Muscle of leg (tissue), 11 donors: ENCODE data around the gene HOXA9. TPM values are rescaled to one million over a fixed set of nuclear protein-coding genes. Genes with fewer than 3 reads are reported as not detected.

ENCODE experiments used
- DNase-seq: peaks from one replicate; pipeline ENCODE4 v3.0.0; 2013
- H3K27ac ChIP-seq: one replicate; pipeline ENCODE4 v1.5.1; 2013; ENCODE audit warnings: mild to moderate bottlenecking, low read length, control low read depth
- H3K27me3 ChIP-seq: one replicate; pipeline ENCODE4 v1.6.1; 2013; ENCODE audit warnings: low read length; ENCODE audit not compliant: control insufficient read depth, insufficient read depth
- H3K36me3 ChIP-seq: one replicate; pipeline ENCODE4 v1.6.1; 2013; ENCODE audit warnings: low read length; ENCODE audit not compliant: control insufficient read depth, insufficient read depth
- H3K4me1 ChIP-seq: one replicate; pipeline ENCODE4 v1.6.1; 2013; ENCODE audit warnings: low read length; ENCODE audit not compliant: control insufficient read depth, insufficient read depth
- H3K4me3 ChIP-seq: one replicate; pipeline ENCODE4 v1.5.1; 2013; ENCODE audit warnings: low read length, control low read depth
- H3K9me3 ChIP-seq: replicated peaks from 2 replicates; pipeline ENCODE4 v1.6.1; 2013; ENCODE audit warnings: low read depth, low read length; ENCODE audit not compliant: control insufficient read depth
- WGBS: methylation state at CpG from one replicate; pipeline ENCODE4 v1.1.5; 2013; ENCODE audit warnings: missing lambda C conversion rate; ENCODE audit not compliant: insufficient coverage; 5-methylcytosine and 5-hydroxymethylcytosine counted together
- polyA plus RNA-seq, 8 donors: library from polyadenylated mRNA; unstranded; fragments of 120-200 nt; gene quantifications; one replicate each; pipeline versions ENCODE4 v1.2.1 to v1.2.3, GENCODE V29; 2013; ENCODE audit warnings: inconsistent platforms in 1 of 8, low replicate concordance in 1 of 8; ENCODE audit not compliant: insufficient read length in 8 of 8, insufficient read depth in 1 of 8
- total RNA-seq: library from RNA; stranded (reverse); fragments of 120-200 nt; gene quantifications from one replicate; pipeline ENCODE4 v1.2.4, GENCODE V29; 2013

Gene HOXA9
- total and polyA plus RNA-seq, 9 donors = 16.0 to 28.5 (median 21.7) TPM

- Histone ChIP-seq H3K4me1 (peaks cover 37% of the 10 kb centered on the region), H3K27ac (no peak overlapping the region), H3K9me3 (no peaks in the 10 kb centered on the region), H3K4me3 (no peak overlapping the region), H3K27me3 (peaks cover 87% of the 10 kb centered on the region), H3K36me3 (no peaks in the 10 kb centered on the region)
- 24% methylated on average over 4 of the region's 4 CpGs for WGBS
- DNase-seq = no peak
Observed at GRCh38 chr7:27201580-27202017, 36.3 kb upstream of the HOXA9 start.

DNA sequence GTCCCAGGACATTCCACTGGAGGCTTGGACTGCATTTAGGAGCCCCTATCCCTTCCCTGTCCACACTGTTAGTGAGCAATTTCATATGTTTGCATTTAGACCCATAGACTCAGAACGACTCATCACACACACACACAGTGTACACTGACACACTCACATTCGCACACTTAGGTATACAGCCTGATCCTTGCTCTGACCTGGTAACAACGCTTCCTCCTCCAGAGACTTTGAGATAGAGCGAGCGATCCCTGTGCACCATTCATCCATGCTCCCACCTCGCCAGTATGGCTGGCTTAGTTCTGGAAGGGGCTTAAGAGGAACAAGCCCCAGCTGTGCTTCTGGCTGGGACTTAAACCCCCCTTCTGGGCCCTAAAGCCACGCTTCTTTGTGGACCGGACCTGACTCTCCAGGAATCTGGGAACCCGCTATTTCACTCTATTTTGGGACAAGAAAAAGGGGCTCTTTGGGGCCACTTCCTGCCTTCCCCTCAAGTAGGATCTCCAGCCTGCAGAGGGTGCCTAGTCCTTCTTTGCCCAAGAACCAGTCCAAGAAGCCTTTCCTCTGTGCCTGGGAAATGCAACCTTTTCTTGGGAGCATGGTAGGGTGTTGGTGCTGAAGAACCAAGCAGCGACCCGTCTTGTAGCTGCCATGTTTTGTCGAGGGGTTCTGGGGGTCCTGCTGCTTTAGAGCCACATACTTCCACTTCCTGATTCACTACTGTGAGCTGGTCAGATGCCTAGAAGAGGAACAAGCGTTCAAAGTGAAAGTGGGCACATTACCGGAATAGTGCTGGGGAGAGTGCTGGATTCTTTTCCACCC lies 35.6 kb upstream of the HOXA9 start:
- peak overlapping the region; percentile 50 for H3K4me3 ChIP-seq
- 23% methylated on average over 6 of the region's 14 CpGs for WGBS
- H3K4me1 ChIP-seq = peaks cover 39% of the 10 kb centered on the region
- H3K36me3 ChIP-seq = no peaks in the 10 kb centered on the region
- peaks cover 82% of the 10 kb centered on the region for H3K27me3 ChIP-seq
- peak; percentile 56 for DNase-seq
- H3K9me3 ChIP-seq = no peaks in the 10 kb centered on the region
- H3K27ac ChIP-seq = no peak overlapping the region

DNA sequence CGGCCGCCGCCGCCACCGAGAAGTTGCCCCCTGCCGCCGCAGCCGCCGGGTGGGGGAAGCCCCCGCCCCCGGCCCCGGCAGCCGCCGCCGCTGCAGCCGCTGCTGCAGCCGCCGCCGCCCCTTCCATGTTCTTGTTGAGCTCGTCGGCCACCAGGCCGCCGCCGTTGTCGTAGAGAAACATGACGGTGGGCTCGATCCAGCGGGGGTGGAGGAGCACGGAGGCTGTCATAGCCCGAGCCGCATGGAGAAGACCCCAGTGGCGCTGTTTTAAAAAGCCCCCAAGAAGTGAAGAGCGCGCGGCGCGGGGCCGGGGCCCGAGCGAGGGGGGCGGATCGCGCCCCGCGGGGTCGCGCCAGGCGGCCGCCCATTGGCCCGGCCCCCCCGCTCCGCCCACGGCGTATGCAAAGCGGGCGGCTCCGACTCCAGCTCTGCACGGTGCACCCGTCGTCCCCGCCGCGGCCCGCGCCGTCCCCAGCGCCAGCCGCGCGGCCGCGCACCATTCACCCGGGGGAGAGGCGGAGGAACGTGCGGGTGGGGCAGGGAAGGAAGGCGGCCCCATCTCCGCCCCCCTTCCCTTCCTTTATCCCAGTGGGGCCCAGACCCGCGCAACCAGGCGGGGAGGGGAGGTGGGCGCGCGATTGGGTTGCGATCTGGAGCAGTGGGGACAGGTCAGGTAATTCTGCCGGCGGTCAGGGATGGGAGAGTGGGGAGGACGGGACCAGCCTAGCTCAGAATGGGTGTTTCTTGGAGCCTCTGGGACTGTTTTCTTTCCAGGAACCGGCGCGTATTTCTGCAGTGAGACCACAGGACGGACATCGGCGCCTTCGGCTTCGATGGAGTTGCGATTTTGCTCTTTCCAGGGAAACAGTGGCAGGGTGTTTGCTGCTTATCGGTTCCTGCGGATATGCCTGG lies 34.8 kb upstream of the HOXA9 start, which contains the start of gene HOXA13:
HOXA13 (minus strand) TSS at position 243 of the 912 bp plus-strand sequence; CDS start at position 229, 14 bp downstream.
- no peaks in the 10 kb centered on the region for H3K9me3 ChIP-seq
- under 1% methylated on average over 75 of the region's 99 CpGs for WGBS
- H3K36me3 ChIP-seq = no peaks in the 10 kb centered on the region
- peaks cover 33% of the 10 kb centered on the region for H3K4me1 ChIP-seq
- peak within 1 kb of the TSS; percentile 56 for H3K4me3 ChIP-seq
- DNase-seq = peak; percentile 73
- no peak within 1 kb of the TSS for H3K27ac ChIP-seq
- peaks cover 77% of the 10 kb centered on the region for H3K27me3 ChIP-seq

GRCh38 chr7:27198871-27199801 lies 33.8 kb upstream of the HOXA9 start:
- Histone ChIP-seq H3K27ac (no peak overlapping the region), H3K27me3 (peaks cover 74% of the 10 kb centered on the region), H3K9me3 (no peaks in the 10 kb centered on the region), H3K4me3 (peak overlapping the region; percentile 38), H3K4me1 (peaks cover 28% of the 10 kb centered on the region), H3K36me3 (no peaks in the 10 kb centered on the region)
- peak; percentile 44 for DNase-seq
- WGBS = under 1% methylated on average over 87 of the region's 93 CpGs

DNA sequence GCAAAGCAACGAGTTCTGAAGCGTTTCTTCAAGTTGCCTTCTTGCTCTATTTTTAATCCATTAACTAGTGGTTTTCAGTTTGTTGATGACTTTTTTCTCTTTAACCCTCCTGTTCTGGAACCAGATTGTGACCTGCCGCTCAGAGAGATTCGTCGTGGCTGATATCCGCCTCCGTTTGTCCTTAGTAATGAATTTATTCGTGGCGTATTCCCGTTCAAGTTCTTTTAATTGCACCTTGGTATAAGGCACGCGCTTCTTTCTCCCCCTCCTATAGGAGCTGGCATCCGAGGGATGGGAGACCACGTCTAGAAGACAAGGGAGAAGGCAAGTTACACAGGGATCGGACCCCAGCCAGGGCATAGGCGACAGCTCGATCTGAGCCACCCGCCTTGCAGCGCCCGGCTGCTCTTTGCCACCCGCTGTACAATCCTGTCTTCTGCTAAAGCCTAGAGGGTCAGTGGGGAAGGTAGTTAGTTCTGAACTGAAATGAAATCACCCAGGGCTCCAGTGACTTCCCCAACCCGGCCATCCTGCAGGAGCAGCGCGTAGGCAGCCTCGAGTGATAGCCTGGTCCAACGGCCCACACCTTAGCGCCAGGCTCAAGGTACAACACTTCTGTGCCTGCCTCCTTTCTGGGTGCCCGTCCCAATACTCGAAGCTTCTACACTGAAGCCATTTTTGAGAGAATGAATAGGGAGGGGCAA lies 33.0 kb upstream of the HOXA9 start:
- Histone ChIP-seq H3K36me3 (no peaks in the 10 kb centered on the region), H3K4me1 (peaks cover 33% of the 10 kb centered on the region), H3K27me3 (peaks cover 72% of the 10 kb centered on the region), H3K27ac (no peak overlapping the region), H3K4me3 (peak overlapping the region; percentile 38), H3K9me3 (no peaks in the 10 kb centered on the region)
- DNase-seq = peak; percentile 15
- 6% methylated on average over 8 of the region's 29 CpGs for WGBS

GRCh38 chr7:27197137-27198042 lies 32.1 kb upstream of the HOXA9 start:
- peaks cover 71% of the 10 kb centered on the region for H3K27me3 ChIP-seq
- H3K27ac ChIP-seq = no peak overlapping the region
- no peaks in the 10 kb centered on the region for H3K36me3 ChIP-seq
- H3K9me3 ChIP-seq = no peaks in the 10 kb centered on the region
- peaks cover 39% of the 10 kb centered on the region for H3K4me1 ChIP-seq
- 24% methylated on average over 5 of the region's 18 CpGs for WGBS
- no peak overlapping the region for H3K4me3 ChIP-seq
- peak; percentile 23 for DNase-seq

DNA sequence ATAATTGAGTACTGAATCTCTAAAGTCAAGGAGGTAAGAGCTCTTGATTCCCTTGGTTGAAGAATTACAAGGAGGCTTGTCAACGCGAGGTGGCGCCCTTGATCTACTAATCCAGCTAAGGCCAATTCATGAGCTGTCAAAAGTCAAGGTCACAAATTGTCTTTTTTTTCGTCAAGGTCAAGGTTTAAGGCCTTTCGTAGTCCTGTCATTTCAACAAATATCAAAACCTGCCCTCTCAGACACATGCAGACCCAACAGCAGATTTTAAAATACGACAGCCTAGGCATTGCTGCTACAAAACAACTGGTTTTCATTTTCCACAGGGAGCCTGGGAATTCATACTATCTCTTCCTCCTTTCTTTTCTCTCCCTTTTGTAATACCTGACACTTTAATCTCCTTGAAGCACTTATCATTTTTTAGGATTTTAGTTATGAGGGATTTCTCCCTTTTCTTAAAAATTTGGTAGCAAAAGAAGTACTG lies 31.0 kb upstream of the HOXA9 start:
- peaks cover 71% of the 10 kb centered on the region for H3K27me3 ChIP-seq
- no peak overlapping the region for H3K4me3 ChIP-seq
- H3K36me3 ChIP-seq = no peaks in the 10 kb centered on the region
- no peaks in the 10 kb centered on the region for H3K9me3 ChIP-seq
- H3K27ac ChIP-seq = no peak overlapping the region
- DNase-seq = peak; percentile 87
- WGBS = 2% methylated on average over 6 of the region's 6 CpGs
- H3K4me1 ChIP-seq = peaks cover 36% of the 10 kb centered on the region

DNA sequence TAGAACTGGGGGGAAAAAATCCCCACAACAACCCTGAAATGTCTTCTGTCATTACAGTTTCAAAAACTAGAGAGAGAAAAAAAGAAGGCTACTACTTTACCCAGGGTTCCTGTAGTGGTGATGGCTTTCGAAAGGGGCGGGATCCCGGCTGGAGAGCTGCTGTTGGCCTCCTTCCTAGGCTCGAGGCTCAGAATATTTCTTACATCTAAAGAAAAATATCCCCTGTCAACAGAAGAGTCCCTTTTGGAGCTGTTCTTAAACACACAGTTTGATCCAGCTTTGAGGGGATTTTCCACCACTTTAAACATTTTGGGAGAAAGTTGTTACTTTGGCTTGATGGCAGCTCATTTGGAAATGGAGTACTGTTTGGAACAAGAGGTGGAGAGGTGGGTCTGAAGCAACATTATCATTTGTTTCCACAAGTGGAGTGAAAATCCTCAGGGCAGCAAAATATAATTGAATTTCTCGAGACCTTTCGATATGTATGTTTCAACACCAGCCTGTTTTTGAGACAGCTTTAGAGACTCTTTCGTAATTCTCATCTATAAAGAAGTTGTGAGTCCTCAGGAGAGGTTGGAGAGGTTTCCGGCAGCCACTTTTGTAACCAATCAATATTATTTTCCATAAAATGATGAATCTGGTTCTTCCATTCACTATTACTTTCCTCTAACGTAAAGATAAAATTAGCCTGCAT lies 29.5 kb upstream of the HOXA9 start:
- H3K36me3 ChIP-seq = no peaks in the 10 kb centered on the region
- peaks cover 39% of the 10 kb centered on the region for H3K4me1 ChIP-seq
- no peaks in the 10 kb centered on the region for H3K9me3 ChIP-seq
- no peak overlapping the region for H3K4me3 ChIP-seq
- H3K27ac ChIP-seq = no peak overlapping the region
- peaks cover 72% of the 10 kb centered on the region for H3K27me3 ChIP-seq
- WGBS = no CpG with 5 or more reads among the region's 9 CpGs
- DNase-seq = no peak
